Aorta (tissue), 5 donors: ENCODE data around the gene CDKN2B. TPM values are rescaled to one million over a fixed set of nuclear protein-coding genes. Genes with fewer than 3 reads are reported as not detected.
"Not testable (repeated sequence)": the region's sequence is repeated elsewhere in the genome, so short reads cannot be mapped to it uniquely, and the experiment has no call there.

Experiments
- ATAC-seq: fragments of 200-7000 bp; cut with Tn5 transposase; one replicate; pipeline ENCODE4 v1.9.1; 2022; ENCODE audit warnings: moderate library complexity; ENCODE audit not compliant: low FRiP score
- DNase-seq, 2 donors: peaks; one replicate each; pipeline ENCODE4 v3.0.0-alpha.2; 2020
- H3K27ac ChIP-seq, 2 donors: one replicate each; pipeline ENCODE4 v1.5.1; 2013; ENCODE audit warnings: low read length in 2 of 2, mild to moderate bottlenecking in 2 of 2, moderate library complexity in 2 of 2, control low read depth in 1 of 2, inconsistent platforms in 1 of 2, low read depth in 1 of 2
- H3K27me3 ChIP-seq, 2 donors: one replicate each; pipeline ENCODE4 v1.6.1; 2013; ENCODE audit warnings: control low read depth in 1 of 2, low read length in 1 of 2, mild to moderate bottlenecking in 1 of 2, moderate library complexity in 1 of 2; ENCODE audit not compliant: insufficient read depth in 2 of 2, control insufficient read depth in 1 of 2
- H3K36me3 ChIP-seq, 2 donors: one replicate each; pipeline ENCODE4 v1.6.1; 2013; ENCODE audit warnings: control low read depth in 1 of 2, low read length in 1 of 2, mild to moderate bottlenecking in 1 of 2; ENCODE audit not compliant: insufficient read depth in 2 of 2, control insufficient read depth in 1 of 2
- H3K4me1 ChIP-seq, 2 donors: one replicate each; pipeline ENCODE4 v1.6.1; 2013; ENCODE audit warnings: low read length in 2 of 2, control low read depth in 1 of 2, mild to moderate bottlenecking in 1 of 2, moderate library complexity in 1 of 2; ENCODE audit not compliant: insufficient read depth in 2 of 2, control insufficient read depth in 1 of 2
- H3K4me3 ChIP-seq, 2 donors: one replicate each; pipeline ENCODE4 v1.5.1; 2013; ENCODE audit warnings: low read length in 2 of 2, control low read depth in 1 of 2, mild to moderate bottlenecking in 1 of 2
- H3K9me3 ChIP-seq: one replicate; pipeline ENCODE4 v1.6.1; 2013; ENCODE audit warnings: mild to moderate bottlenecking, low read length; ENCODE audit not compliant: control insufficient read depth
- WGBS, 2 donors: extraction: QIAGEN DNeasy Blood & Tissue Kit; methylation state at CpG; one replicate each; pipeline ENCODE4 v1.1.7; 2013; 5-methylcytosine and 5-hydroxymethylcytosine counted together
- intact Hi-C, 2 donors: fragments of 100-400 bp; cut with DNase I; formaldehyde crosslinking; loops; one replicate each; pipeline versions ENCODE4 v1.14.2 to v1.15.0; 2022
- long read RNA-seq, 2 donors: library from polyadenylated mRNA; unstranded; transcript quantifications; one replicate each; pipeline ENCODE4 v2.0.0, GENCODE V29; 2020 to 2021
- polyA plus RNA-seq, 2 donors: library from polyadenylated mRNA; stranded (reverse); fragments of 200-250 nt; gene quantifications; one replicate each; pipeline ENCODE4 v1.2.3, GENCODE V29; 2013
- total RNA-seq, 2 donors: library from RNA; stranded (reverse); fragmentation: NEBNext Ultra II Directional; extraction: Animal tissue kit (Norgen Biotek cat#: 25700); gene quantifications; one replicate each; pipeline ENCODE4 v1.2.1, GENCODE V29; 2021
- donor health status: healthy with polysubstance abuse.
- donor health status: Bipolar disorder and iron deficiency.
- donor health status: DM: no; HTN: no; CAD: no.
- donor health status: DM: no; HTN: no; CAD: no.
- donor health status: DM: yes; HTN: yes; CAD: no.

The CDKN2B gene
- total RNA-seq (1 to 10 TPM; 4.5 to 4.8 TPM), polyA plus RNA-seq (10 to 100 TPM in 1 of 2 donors, 1 to 10 TPM in 1; 5.3 to 12.9 TPM)
- long read RNA-seq, donor 1, transcript CDKN2B-201 (2 exons, 3,911 nt), result major isoform, 10 of 12 reads
- long read RNA-seq, donor 1, partial matches to known transcripts, result 0 of 12 reads
- long read RNA-seq, donor 1, other reads (novel, unspliced or antisense), result 2 of 12 reads
- long read RNA-seq, donor 2, result 0 reads

GRCh38 chr9:22008717-22009505 is at the start of gene CDKN2B:
TSS of gene CDKN2B (minus strand) at chr9:22009305. CDS start at chr9:22008953, 352 bp downstream.
- H3K4me3 ChIP-seq, result peak within 1 kb of the TSS; percentile 59 to 86
- H3K4me1 ChIP-seq, result no peaks in the 10 kb centered on the region
- no peaks in the 10 kb centered on the region for H3K27me3 ChIP-seq
- H3K36me3 ChIP-seq, result no peaks in the 10 kb centered on the region
- peak within 1 kb of the TSS in 1 of 2 donors; percentile 97 for H3K27ac ChIP-seq
- no peaks in the 10 kb centered on the region for H3K9me3 ChIP-seq
- intact Hi-C loops, result loop anchor here (2.0 to 10.0 kb wide), 3 partner anchors 93 to 206 kb away; partner anchors contain the start of gene MTAP (in 2 of the 2)
- ATAC-seq (peak; percentile 99), DNase-seq (peak; percentile 98 to 99)
- WGBS, 2 donors, result 0% methylated on average over 80 to 86 of the region's 86 CpGs

- H3K27me3 ChIP-seq, H3K36me3 ChIP-seq, intact Hi-C loops, H3K9me3 ChIP-seq, H3K27ac ChIP-seq, DNase-seq, H3K4me3 ChIP-seq, ATAC-seq, H3K4me1 ChIP-seq: not testable (repeated sequence)
- WGBS, 2 donors, result 96% methylated on average over 6 of the region's 6 CpGs
Observed at GRCh38 chr9:22057972-22058371, 48.9 kb upstream of the CDKN2B start.

GRCh38 chr9:22056402-22056801 is 47.3 kb upstream of the CDKN2B start:
- intact Hi-C loops, result no loop called here
- 47 to 67% methylated on average over 3 of the region's 3 CpGs for WGBS, 2 donors
- no peak for ATAC-seq
- Histone ChIP-seq H3K27me3 (no peaks in the 10 kb centered on the region), H3K4me3 (no peak overlapping the region), H3K27ac (no peak overlapping the region), H3K36me3 (no peaks in the 10 kb centered on the region), H3K9me3 (no peaks in the 10 kb centered on the region), H3K4me1 (no peaks in the 10 kb centered on the region)
- no peak for DNase-seq

- intact Hi-C loops, result no loop called here
Observed at GRCh38 chr9:22055090-22055489, 46.0 kb upstream of the CDKN2B start.

GRCh38 chr9:22054529-22054928 is 45.4 kb upstream of the CDKN2B start:
- no peak for DNase-seq
- Histone ChIP-seq H3K4me3 (no peak overlapping the region), H3K27me3 (no peaks in the 10 kb centered on the region), H3K4me1 (no peaks in the 10 kb centered on the region), H3K27ac (no peak overlapping the region), H3K9me3 (no peaks in the 10 kb centered on the region), H3K36me3 (no peaks in the 10 kb centered on the region)
- 98 to 99% methylated on average over 2 of the region's 2 CpGs for WGBS, 2 donors
- ATAC-seq, result no peak
- intact Hi-C loops, result loop anchor here in 1 of 2 donors (5.0 kb wide), 1 partner anchor 68 kb away; no protein-coding TSS in a partner anchor

More at GRCh38 chr9:22055090-22055489, 46.0 kb upstream of the CDKN2B start:
- Histone ChIP-seq H3K4me1 (no peaks in the 10 kb centered on the region), H3K4me3 (no peak overlapping the region), H3K36me3 (no peaks in the 10 kb centered on the region), H3K27ac (no peak overlapping the region), H3K27me3 (no peaks in the 10 kb centered on the region), H3K9me3 (no peaks in the 10 kb centered on the region)
- DNase-seq (no peak), ATAC-seq (no peak)

GRCh38 chr9:22054076-22054475 is 45.0 kb upstream of the CDKN2B start:
- Histone ChIP-seq H3K36me3 (no peaks in the 10 kb centered on the region), H3K4me3 (no peak overlapping the region), H3K9me3 (no peaks in the 10 kb centered on the region), H3K27ac (no peak overlapping the region), H3K4me1 (no peaks in the 10 kb centered on the region), H3K27me3 (no peaks in the 10 kb centered on the region)
- ATAC-seq (no peak), DNase-seq (no peak)
- intact Hi-C loops, result loop anchor here in 1 of 2 donors (5.0 kb wide), 1 partner anchor 68 kb away; no protein-coding TSS in a partner anchor
- WGBS, 2 donors, result 95% methylated on average over 3 of the region's 3 CpGs

- no peak overlapping the region for H3K4me3 ChIP-seq
- ATAC-seq (no peak), DNase-seq (no peak)
- no peaks in the 10 kb centered on the region for H3K27me3 ChIP-seq
- H3K9me3 ChIP-seq, result no peaks in the 10 kb centered on the region
- no peaks in the 10 kb centered on the region for H3K4me1 ChIP-seq
- 52 to 58% methylated on average over 2 of the region's 2 CpGs for WGBS, 2 donors
- intact Hi-C loops, result loop anchor here in 1 of 2 donors (5.0 kb wide), 1 partner anchor 69 kb away; no protein-coding TSS in a partner anchor
- H3K27ac ChIP-seq, result no peak overlapping the region
- H3K36me3 ChIP-seq, result no peaks in the 10 kb centered on the region
Observed at GRCh38 chr9:22053178-22053577, 44.1 kb upstream of the CDKN2B start.

GRCh38 chr9:22052376-22052945 is 43.4 kb upstream of the CDKN2B start:
- no peak overlapping the region for H3K27ac ChIP-seq
- H3K9me3 ChIP-seq, result no peaks in the 10 kb centered on the region
- 29 to 43% methylated on average over 4 of the region's 4 CpGs for WGBS, 2 donors
- ATAC-seq, result no peak
- no peaks in the 10 kb centered on the region for H3K27me3 ChIP-seq
- intact Hi-C loops, result loop anchor here in 1 of 2 donors (5.0 kb wide), 1 partner anchor 70 kb away; no protein-coding TSS in a partner anchor
- H3K36me3 ChIP-seq, result no peaks in the 10 kb centered on the region
- no peaks in the 10 kb centered on the region for H3K4me1 ChIP-seq
- no peak for DNase-seq
- H3K4me3 ChIP-seq, result no peak overlapping the region
